Measurements from ENCODE around the gene MYH11.
A peak's percentile ranks its signal among the peaks of the same experiment; 100 is the strongest.

MYH11 gene

GRCh38 chr16:15880434-15881308 lies 23.8 kb upstream of the MYH11 start:
- intact Hi-C loops (cut with DNase I): no loop called here

DNA sequence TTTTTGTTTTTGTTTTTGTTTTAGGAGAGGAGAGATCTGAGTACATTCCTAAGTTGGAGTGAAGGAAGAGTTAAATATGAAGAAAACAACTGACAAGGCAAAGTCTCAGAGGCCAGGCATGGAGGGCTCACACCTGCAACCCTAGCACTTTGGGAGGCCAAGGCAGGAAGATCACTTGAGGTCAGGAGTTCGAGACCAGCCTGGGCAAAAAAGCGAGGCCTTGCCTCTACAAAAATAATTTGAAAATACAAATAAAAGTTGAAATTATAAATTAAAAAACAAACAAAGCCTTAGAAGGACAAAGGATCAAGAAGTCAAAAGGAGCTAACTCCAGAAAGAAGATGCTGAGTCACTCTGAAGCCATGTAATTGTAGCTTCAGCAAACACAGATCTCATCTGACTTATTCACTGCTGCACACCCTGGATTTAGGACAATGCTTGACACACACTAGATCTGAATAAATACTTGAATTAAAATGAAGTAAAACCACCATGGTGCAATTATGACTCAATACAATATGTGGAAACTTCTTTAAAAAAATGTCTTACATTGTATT lies 22.5 kb upstream of the MYH11 start:
- DNase-seq: no peak
- intact Hi-C loops (cut with DNase I): no loop called here

More at GRCh38 chr16:15880434-15881308, 23.8 kb upstream of the MYH11 start:
- no peak for DNase-seq

DNA sequence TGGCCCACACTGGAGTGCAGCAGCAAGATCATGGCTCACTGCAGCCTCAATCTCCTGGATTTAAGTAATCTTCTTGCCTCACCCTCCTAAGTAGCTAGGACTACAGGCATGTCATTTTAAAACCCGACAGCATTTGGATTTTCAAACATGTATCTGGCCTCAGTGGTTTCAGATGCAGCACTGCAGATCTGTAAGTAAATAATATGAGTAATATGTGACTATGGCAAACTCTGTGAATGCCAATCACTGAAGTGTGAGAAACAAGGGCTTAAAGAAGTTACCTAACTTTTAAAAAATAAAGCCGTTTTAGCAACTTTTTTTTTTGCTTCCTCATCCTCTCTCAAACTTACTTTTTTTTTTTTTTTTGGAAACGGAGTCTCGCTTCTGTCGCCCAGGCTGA lies 19.7 kb upstream of the MYH11 start:
- DNase-seq: no peak
- intact Hi-C loops (cut with DNase I): no loop called here

GRCh38 chr16:15874745-15875314 lies 18.0 kb upstream of the MYH11 start:
- intact Hi-C loops (cut with DNase I): no loop called here
- DNase-seq: peak; percentile 26 to 83 (median 58)

DNA sequence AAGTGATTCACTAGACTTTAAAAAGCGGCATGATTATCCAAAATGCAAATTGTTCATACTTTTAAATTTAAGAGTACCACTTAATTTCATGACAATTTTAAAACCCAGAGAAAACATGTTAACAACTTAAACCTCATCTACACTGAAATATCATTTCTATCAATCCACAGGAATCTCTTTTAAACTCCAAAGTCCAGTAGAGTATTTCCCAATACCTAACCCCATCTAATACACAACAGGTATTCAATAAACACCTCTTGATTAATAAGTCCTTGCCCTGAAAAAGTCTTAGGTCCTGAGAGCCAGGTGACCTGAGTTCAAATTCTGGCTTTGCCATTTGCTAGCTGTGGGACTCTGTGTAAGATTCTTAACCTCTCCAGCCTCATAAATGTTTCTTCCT lies 16.9 kb upstream of the MYH11 start:
- no peak for DNase-seq
- intact Hi-C loops (cut with DNase I): no loop called here

DNA sequence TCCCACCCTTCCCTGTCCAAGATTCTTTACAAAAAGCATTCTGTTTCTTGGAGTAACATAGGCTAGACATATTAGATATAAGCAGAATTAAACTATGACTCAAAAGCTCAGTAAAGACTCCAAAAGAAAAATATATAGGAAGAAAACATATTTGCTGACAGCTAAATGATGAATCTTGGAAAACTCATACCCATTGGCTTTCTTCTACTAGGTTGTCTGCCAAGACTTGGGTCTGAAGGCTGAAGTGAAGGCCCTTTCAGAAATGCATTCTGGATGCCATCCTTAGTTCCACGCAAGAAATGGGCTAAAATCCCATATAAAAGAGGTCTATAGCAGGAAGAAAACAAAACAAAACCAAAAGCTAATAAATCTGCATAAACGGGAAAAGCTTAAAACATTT lies 16.5 kb upstream of the MYH11 start:
- no peak for DNase-seq
- intact Hi-C loops (cut with DNase I): no loop called here

- intact Hi-C loops (cut with DNase I): no loop called here
- DNase-seq: no peak
Measured at GRCh38 chr16:15870011-15870410, 13.2 kb upstream of the MYH11 start.

GRCh38 chr16:15866451-15866850 lies 9.6 kb upstream of the MYH11 start:
- intact Hi-C loops (cut with DNase I): no loop called here
- peak in 10 of 42 donors; percentile 14 to 46 (median 18) for DNase-seq

DNA sequence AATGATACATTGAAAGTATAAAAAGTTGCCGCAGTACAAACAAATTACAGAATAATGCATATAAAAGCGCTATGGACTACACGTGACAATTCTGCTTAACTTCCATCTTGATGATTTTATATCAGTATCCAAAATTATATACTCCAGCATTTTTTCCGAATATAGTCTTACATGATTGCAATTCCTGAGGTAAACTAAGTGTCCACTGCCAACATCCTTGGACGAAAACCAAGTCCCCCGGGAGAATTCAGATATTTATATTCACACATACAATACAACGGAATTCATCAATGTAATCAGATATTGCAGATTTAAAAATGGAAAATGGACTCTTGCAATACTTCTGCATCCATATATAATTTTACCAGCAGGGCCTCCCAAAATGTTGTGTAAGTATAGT lies 8.9 kb upstream of the MYH11 start:
- intact Hi-C loops (cut with DNase I): no loop called here
- no peak for DNase-seq

DNA sequence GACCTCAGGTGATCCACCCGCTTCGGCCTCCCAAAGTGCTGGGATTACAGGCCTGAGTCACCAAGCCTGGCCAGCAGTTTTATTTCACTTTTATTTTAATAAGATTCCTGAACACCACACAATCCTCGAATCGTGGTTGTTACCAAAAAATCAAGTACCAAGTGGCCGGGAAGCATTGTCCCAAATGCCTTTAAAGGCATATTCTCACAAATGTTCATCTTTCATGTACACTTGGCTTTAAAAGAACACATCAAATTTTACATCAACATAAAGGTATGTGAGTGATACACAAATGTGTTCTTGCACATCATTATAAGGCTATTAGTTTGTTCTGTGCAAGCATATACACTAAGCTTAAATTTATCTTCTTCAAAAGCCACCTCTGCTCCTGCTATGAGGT lies 8.1 kb upstream of the MYH11 start:
- intact Hi-C loops (cut with DNase I): no loop called here
- no peak for DNase-seq

- no peak for DNase-seq
- intact Hi-C loops (cut with DNase I): no loop called here
Measured at GRCh38 chr16:15861996-15862395, 5.2 kb upstream of the MYH11 start.

DNA sequence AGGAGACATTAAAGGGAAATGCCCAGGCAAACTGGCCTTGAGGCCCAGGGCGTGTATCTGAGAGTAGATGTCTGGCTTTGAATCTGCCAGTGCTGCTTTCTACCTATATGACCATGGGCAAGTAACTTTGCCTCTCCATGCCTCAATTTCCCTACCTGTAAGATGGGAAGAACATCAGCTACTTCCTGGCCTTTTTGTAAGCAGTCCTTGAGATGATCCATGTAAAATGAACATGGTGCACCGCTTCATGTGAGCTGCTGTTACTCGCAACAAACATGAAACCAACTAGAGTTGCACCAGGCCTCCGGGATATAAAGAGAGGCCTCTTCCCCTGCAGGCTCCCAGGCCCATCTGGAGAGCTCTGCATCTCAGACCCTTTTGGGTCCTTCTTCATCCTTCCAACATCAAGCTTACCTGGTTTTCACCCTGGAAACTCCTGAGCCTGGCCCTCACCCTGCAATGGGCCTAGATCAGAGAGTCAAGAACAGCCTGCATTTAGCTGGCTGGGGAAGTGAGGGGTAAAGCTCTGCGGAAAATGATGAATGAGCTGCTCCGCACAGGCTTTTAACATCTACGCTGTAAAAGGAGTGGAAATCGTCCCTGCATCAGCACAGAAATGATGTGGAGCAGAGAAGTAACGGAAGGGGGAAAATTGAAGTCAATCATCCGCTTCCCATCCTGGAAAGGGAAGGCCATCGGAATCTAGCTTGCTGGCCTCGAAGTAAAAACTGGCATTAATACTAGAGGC lies 2.3 kb upstream of the MYH11 start:
- DNase-seq: no peak
- intact Hi-C loops (cut with DNase I): no loop called here

GRCh38 chr16:15857724-15858560 lies 1.1 kb upstream of the MYH11 start:
- DNase-seq: peak in 2 of 42 donors; percentile 2 to 41
- intact Hi-C loops (cut with DNase I): no loop called here

DNA sequence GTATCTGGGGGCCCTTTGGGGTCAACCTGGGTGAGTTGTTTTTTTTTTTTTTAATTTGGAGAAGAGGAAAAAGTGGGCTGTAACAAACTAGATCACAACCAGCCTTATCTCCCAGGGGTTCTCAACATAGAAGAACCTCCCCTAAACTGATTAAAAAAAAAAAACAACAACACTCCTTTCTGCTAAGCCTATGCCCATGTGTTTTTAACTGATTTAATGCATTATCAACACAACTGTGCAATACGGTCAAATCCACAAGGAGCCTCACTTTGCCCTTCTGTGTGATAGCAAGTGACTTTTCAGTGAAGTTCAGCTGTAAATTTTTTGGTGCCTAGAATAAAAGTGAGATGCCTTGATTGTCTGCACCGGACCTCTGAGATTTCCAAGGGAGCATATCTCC lies 646 bp downstream of the MYH11 start:
- intact Hi-C loops (cut with DNase I): no loop called here
- DNase-seq: no peak

DNA sequence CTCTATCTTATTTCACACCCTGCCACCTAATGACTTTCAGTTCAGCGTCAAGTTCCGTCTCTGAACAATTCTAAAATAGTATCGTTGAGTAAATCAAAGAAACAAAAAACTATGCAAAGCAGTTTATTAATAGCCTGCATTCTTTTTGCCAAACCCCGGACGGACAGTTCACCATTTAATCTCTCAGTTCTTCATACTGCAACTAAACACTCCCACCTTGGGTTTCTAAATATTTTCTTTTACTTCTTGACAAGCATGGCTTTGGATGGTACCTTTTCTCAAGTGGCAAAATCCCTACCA lies 1.2 kb downstream of the MYH11 start:
- no peak for DNase-seq
- intact Hi-C loops (cut with DNase I): no loop called here

- intact Hi-C loops (cut with DNase I): no loop called here
- DNase-seq: no peak
Measured at GRCh38 chr16:15854906-15855703, 1.7 kb downstream of the MYH11 start.

GRCh38 chr16:15854061-15854460 lies 2.8 kb downstream of the MYH11 start:
- no peak for DNase-seq
- intact Hi-C loops (cut with DNase I): no loop called here

DNA sequence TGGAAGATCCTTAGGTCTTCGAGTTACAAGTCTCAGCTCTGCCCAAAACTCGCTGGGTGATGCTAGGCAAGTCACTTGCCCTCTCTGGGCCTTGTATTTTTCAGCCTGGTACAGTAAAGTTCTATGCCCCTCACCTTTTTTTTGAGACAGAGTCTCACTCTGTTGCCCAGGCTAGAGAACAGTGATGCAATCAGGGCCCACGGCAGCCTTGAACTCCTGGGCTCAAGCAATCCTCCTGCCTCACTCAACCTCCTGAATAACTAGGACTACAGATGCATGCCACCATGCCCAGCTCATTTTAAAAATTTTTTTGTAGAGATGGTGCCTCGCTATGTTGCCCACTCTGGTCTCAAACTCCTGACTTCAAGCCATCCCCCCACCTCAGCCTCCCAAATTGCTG lies 3.8 kb downstream of the MYH11 start:
- no peak for DNase-seq
- intact Hi-C loops (cut with DNase I): no loop called here

Data from head of caudate nucleus (tissue), 42 donors.